Endothelial cell (in vitro differentiated cells): ENCODE results near the gene IGF2. TPM values are rescaled to one million over a fixed set of nuclear protein-coding genes. Genes with fewer than 3 reads are reported as not detected.

Experiments used
- DNase-seq: peaks from one replicate; pipeline ENCODE4 v3.0.0; 2021; ENCODE audit warnings: low spot score
- H3K27ac Mint-ChIP-seq: one replicate; pipeline ENCODE4 v1.8.0; 2021; ENCODE audit warnings: mixed read lengths, inconsistent platforms; ENCODE audit not compliant: unreplicated experiment
- H3K27me3 Mint-ChIP-seq: one replicate; pipeline ENCODE4 v1.8.0; 2021; ENCODE audit warnings: mild to moderate bottlenecking, moderate library complexity, mixed read lengths, inconsistent platforms; ENCODE audit not compliant: unreplicated experiment
- H3K36me3 Mint-ChIP-seq: one replicate; pipeline ENCODE4 v1.8.0; 2021; ENCODE audit warnings: mild to moderate bottlenecking, low read depth, mixed read lengths, inconsistent platforms; ENCODE audit not compliant: unreplicated experiment
- H3K4me1 Mint-ChIP-seq: one replicate; pipeline ENCODE4 v1.8.0; 2021; ENCODE audit warnings: mild to moderate bottlenecking, mixed read lengths, inconsistent platforms; ENCODE audit not compliant: unreplicated experiment
- H3K4me3 Mint-ChIP-seq: one replicate; pipeline ENCODE4 v1.8.0; 2021; ENCODE audit warnings: mild to moderate bottlenecking, mixed read lengths, inconsistent platforms; ENCODE audit not compliant: unreplicated experiment
- H3K9me3 Mint-ChIP-seq: one replicate; pipeline ENCODE4 v1.8.0; 2021; ENCODE audit warnings: mixed read lengths, inconsistent platforms; ENCODE audit not compliant: unreplicated experiment
- CTCF ChIP-seq: fragments of 200-600 bp; sonication (generic); IDR thresholded peaks from one replicate; pipeline ENCODE4 v1.5.0; 2021; ENCODE audit warnings: antibody characterized with exemption; ENCODE audit not compliant: unreplicated experiment
- total RNA-seq: library from RNA; stranded (reverse); fragmentation: NEBNext Ultra II Directional; extraction: Animal tissue kit (Norgen Biotek cat#: 25700); gene quantifications from one replicate; pipeline ENCODE4 v1.2.1, GENCODE V29; 2021; ENCODE audit not compliant: unreplicated experiment

Gene IGF2
- total RNA-seq, 1 donor from 2014 or later, result 2.1 TPM

DNA sequence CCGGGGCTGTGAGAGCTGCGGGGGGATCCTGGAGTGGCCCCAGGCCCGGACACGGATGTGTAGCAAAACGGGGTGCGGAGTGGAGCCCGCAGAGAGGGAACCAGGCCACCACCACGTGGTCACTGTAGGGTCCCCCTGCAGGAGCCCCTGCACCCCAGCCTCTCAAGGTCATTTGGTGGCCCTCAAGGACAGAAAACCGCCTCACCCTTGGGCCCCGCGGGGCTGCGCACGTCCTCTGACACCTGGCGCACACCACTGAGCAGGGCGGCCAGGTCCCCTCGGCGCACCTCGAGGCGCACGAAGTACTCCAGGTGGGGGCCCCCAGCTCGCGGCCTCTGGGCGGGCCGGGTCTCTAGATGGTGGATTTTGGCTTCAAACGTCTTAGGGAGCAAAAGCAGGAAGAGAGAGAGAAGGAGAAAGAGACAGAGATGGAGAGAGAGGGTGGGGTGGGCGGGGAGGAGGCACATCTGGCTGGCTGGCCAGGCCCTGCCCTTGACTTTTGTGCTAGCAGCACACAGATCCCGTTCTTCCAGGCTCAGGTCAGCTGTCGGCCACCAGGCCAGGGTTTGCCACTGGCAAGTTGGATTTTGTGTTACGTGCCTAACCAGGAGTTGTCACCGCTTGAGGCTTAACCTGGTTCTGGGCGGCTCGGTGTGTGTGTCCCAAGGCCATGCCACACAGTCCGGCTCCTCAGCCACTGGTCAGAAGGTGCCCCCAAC, 29.3 kb upstream of the IGF2 start:
- Mint-ChIP-seq H3K36me3 (no peaks in the 10 kb centered on the region), H3K4me3 (no peak overlapping the region), H3K27me3 (peaks cover 3% of the 10 kb centered on the region), H3K4me1 (no peaks in the 10 kb centered on the region), H3K9me3 (no peaks in the 10 kb centered on the region), H3K27ac (no peak overlapping the region)
- no peak for TF ChIP-seq CTCF
- DNase-seq, result no peak

GRCh38 chr11:2167141-2168045, 28.2 kb upstream of the IGF2 start:
- no peak for TF ChIP-seq CTCF
- no peaks in the 10 kb centered on the region for H3K36me3 Mint-ChIP-seq
- H3K4me1 Mint-ChIP-seq, result no peaks in the 10 kb centered on the region
- no peaks in the 10 kb centered on the region for H3K9me3 Mint-ChIP-seq
- H3K4me3 Mint-ChIP-seq, result no peak overlapping the region
- H3K27ac Mint-ChIP-seq, result no peak overlapping the region
- DNase-seq, result no peak
- H3K27me3 Mint-ChIP-seq, result peaks cover 3% of the 10 kb centered on the region

- peak; percentile 61 for TF ChIP-seq CTCF
- H3K27me3 Mint-ChIP-seq, result peaks cover 3% of the 10 kb centered on the region
- DNase-seq, result peak; percentile 61
- H3K9me3 Mint-ChIP-seq, result no peaks in the 10 kb centered on the region
- H3K4me3 Mint-ChIP-seq, result no peak overlapping the region
- no peaks in the 10 kb centered on the region for H3K4me1 Mint-ChIP-seq
- no peak overlapping the region for H3K27ac Mint-ChIP-seq
- no peaks in the 10 kb centered on the region for H3K36me3 Mint-ChIP-seq
These were observed 27.1 kb upstream of the IGF2 start for GRCh38 chr11:2166091-2166851.

GRCh38 chr11:2165571-2165970, 26.4 kb upstream of the IGF2 start:
- Mint-ChIP-seq H3K27me3 (no peaks in the 10 kb centered on the region), H3K36me3 (no peaks in the 10 kb centered on the region), H3K4me3 (no peak overlapping the region), H3K9me3 (no peaks in the 10 kb centered on the region), H3K27ac (no peak overlapping the region), H3K4me1 (no peaks in the 10 kb centered on the region)
- DNase-seq, result no peak
- no peak for TF ChIP-seq CTCF
